Thyroid gland (tissue), 4 donors: Measurements from ENCODE around the gene RAD23B.

Experiments used
- CTCF ChIP-seq, 6 experiments: fragments of 200-600 bp in 3 of 6; fragments of 450-650 bp in 3 of 6; sonication (generic) in 3 of 6; IDR thresholded peaks; one replicate each; pipeline ENCODE4 v1.5.1; 2016 to 2019; ENCODE audit warnings: antibody characterized with exemption in 6 of 6, mild to moderate bottlenecking in 2 of 6, inconsistent platforms in 1 of 6, moderate library complexity in 1 of 6
- POLR2A ChIP-seq, 2 donors: fragments of 450-650 bp; IDR thresholded peaks; one replicate each; pipeline ENCODE4 v1.6.1; 2017; ENCODE audit warnings: antibody characterized with exemption in 2 of 2, mild to moderate bottlenecking in 2 of 2, moderate library complexity in 1 of 2

DNA sequence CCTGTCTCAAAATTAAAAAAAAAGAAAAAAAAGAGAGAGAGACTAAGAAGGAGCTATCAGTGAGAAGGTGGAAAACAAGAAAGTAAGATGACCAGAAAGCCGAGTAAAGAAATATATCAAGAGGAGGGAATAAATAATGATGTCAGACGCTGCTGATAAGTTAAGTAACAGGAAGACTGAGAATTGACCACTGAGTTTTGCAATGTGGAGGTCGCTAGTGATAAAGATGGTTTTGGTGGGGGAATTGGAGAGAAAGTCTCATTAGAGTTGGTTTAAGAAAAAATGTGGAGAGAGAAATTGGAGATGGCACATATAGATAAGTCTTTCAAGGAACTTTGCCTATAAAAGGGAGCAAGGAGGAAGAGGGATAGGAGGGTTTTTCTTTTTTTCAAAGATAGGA lies 91.9 kb downstream of the RAD23B start:
- TF ChIP-seq CTCF (IDR thresholded peaks at IDR 0.05) (no peak), POLR2A (IDR thresholded peaks at IDR 0.05) (no peak)
